Stomach (tissue), 4 donors: ENCODE measurements around the gene GNB1L.

Source experiments
- CTCF ChIP-seq, 7 experiments: fragments of 450-650 bp in 4 of 7; fragments of 200-600 bp in 3 of 7; sonication (generic) in 3 of 7; IDR thresholded peaks; one replicate each; pipeline ENCODE4 v1.5.1; 2016 to 2019; ENCODE audit warnings: antibody characterized with exemption in 7 of 7, control low read depth in 2 of 7, mild to moderate bottlenecking in 1 of 7
- EP300 ChIP-seq: sonication (generic); formaldehyde crosslinking; IDR thresholded peaks from one replicate; pipeline ENCODE4 v1.6.1; 2017; ENCODE audit warnings: antibody characterized with exemption
- POLR2A ChIP-seq, 4 donors: fragments of 450-650 bp; IDR thresholded peaks; one replicate each; pipeline ENCODE4 v1.6.1; 2016; ENCODE audit warnings: antibody characterized with exemption in 4 of 4, control low read depth in 2 of 4, mild to moderate bottlenecking in 1 of 4, moderate library complexity in 1 of 4
- POLR2AphosphoS5 ChIP-seq, 3 donors: sonication (generic); formaldehyde crosslinking; IDR thresholded peaks; one replicate each; pipeline ENCODE4 v1.6.1; 2016; ENCODE audit warnings: antibody characterized with exemption in 3 of 3

- TF ChIP-seq CTCF (IDR thresholded peaks at IDR 0.05) (no peak), POLR2A (IDR thresholded peaks at IDR 0.05) (no peak), POLR2AphosphoS5 (IDR thresholded peaks at IDR 0.05) (no peak), EP300 (no peak)
These were observed 85.3 kb downstream of the GNB1L start for GRCh38 chr22:19769393-19769715.
